Left ventricle myocardium inferior (tissue), 1 donor: ENCODE results near the gene NSMF. TPM values are rescaled to one million over a fixed set of nuclear protein-coding genes. Genes with fewer than 3 reads are reported as not detected.

Source experiments
- DNase-seq: peaks from one replicate; pipeline ENCODE4 v3.0.0-alpha.2; 2020
- H3K27ac ChIP-seq: fragments of 200-600 bp; replicated peaks from 2 replicates; pipeline ENCODE4 v1.8.0; 2021
- H3K27me3 ChIP-seq: fragments of 200-600 bp; 2 replicates; pipeline ENCODE4 v1.8.0; 2021; ENCODE audit warnings: low read depth
- H3K36me3 ChIP-seq: fragments of 200-600 bp; 2 replicates; pipeline ENCODE4 v1.8.0; 2021
- H3K4me1 ChIP-seq: fragments of 200-600 bp; 2 replicates; pipeline ENCODE4 v1.8.0; 2021
- H3K4me3 ChIP-seq: fragments of 200-600 bp; 2 replicates; pipeline ENCODE4 v1.8.0; 2021; ENCODE audit warnings: mild to moderate bottlenecking, moderate library complexity
- H3K9me3 ChIP-seq: fragments of 200-600 bp; replicated peaks from 2 replicates; pipeline ENCODE4 v1.8.0; 2021
- CTCF ChIP-seq: fragments of 200-600 bp; IDR thresholded peaks from 2 replicates; pipeline ENCODE4 v1.8.0; 2021; ENCODE audit warnings: antibody characterized with exemption, mild to moderate bottlenecking, borderline replicate concordance
- intact Hi-C: fragments of 100-400 bp; cut with micrococcal nuclease; formaldehyde crosslinking; loops from one replicate; pipeline ENCODE4 v1.11.0; 2022
- total RNA-seq: library from RNA; stranded (reverse); fragmentation: NEBNext Ultra II Directional; extraction: Animal tissue kit (Norgen Biotek cat#: 25700); gene quantifications from one replicate; pipeline ENCODE4 v1.2.1, GENCODE V29; 2021
- donor health status: DM: no; HTN: yes; CAD: no; lungs with severe emphysema.

Gene NSMF
- total RNA-seq, 1 donor from 2014 or later = 9.8 TPM

- Histone ChIP-seq H3K4me1 (peaks cover 63% of the 10 kb centered on the region), H3K27me3 (no peaks in the 10 kb centered on the region), H3K4me3 (peak overlapping the region; percentile 65), H3K27ac (peak overlapping the region; percentile 72), H3K9me3 (no peaks in the 10 kb centered on the region), H3K36me3 (no peaks in the 10 kb centered on the region)
- intact Hi-C loops = loop anchor here (5.0 kb wide), 1 partner anchor 110 kb away; no protein-coding TSS in a partner anchor
- no peak for TF ChIP-seq CTCF
- peak; percentile 67 for DNase-seq
These were observed 51.4 kb downstream of the NSMF start for GRCh38 chr9:137407590-137408300.

GRCh38 chr9:137406876-137407589 lies 52.1 kb downstream of the NSMF start:
- Histone ChIP-seq H3K27me3 (no peaks in the 10 kb centered on the region), H3K4me3 (peak overlapping the region; percentile 65), H3K4me1 (peaks cover 56% of the 10 kb centered on the region), H3K36me3 (no peaks in the 10 kb centered on the region), H3K9me3 (no peaks in the 10 kb centered on the region), H3K27ac (peak overlapping the region; percentile 72)
- peak; percentile 93 for TF ChIP-seq CTCF
- DNase-seq = peak; percentile 72
- intact Hi-C loops = loop anchor here (5.0 kb wide), 1 partner anchor 110 kb away; no protein-coding TSS in a partner anchor

GRCh38 chr9:137406085-137406760 lies 52.9 kb downstream of the NSMF start:
- no peaks in the 10 kb centered on the region for H3K27me3 ChIP-seq
- DNase-seq = no peak
- peaks cover 49% of the 10 kb centered on the region for H3K4me1 ChIP-seq
- intact Hi-C loops = loop anchor here (5.0 kb wide), 1 partner anchor 109 kb away; no protein-coding TSS in a partner anchor
- no peaks in the 10 kb centered on the region for H3K36me3 ChIP-seq
- H3K9me3 ChIP-seq = no peaks in the 10 kb centered on the region
- no peak for TF ChIP-seq CTCF
- H3K27ac ChIP-seq = peak overlapping the region; percentile 72
- peak overlapping the region; percentile 65 for H3K4me3 ChIP-seq

- Histone ChIP-seq H3K27ac (no peak overlapping the region), H3K27me3 (no peaks in the 10 kb centered on the region), H3K9me3 (no peaks in the 10 kb centered on the region), H3K4me3 (no peak overlapping the region), H3K36me3 (no peaks in the 10 kb centered on the region), H3K4me1 (peaks cover 44% of the 10 kb centered on the region)
- no peak for DNase-seq
- TF ChIP-seq CTCF = no peak
- intact Hi-C loops = loop anchor here (5.0 kb wide), 1 partner anchor 108 kb away; no protein-coding TSS in a partner anchor
These were observed 53.5 kb downstream of the NSMF start for GRCh38 chr9:137405677-137406081.

- Histone ChIP-seq H3K27me3 (no peaks in the 10 kb centered on the region), H3K36me3 (no peaks in the 10 kb centered on the region), H3K27ac (no peak overlapping the region), H3K4me3 (no peak overlapping the region), H3K4me1 (peaks cover 39% of the 10 kb centered on the region), H3K9me3 (no peaks in the 10 kb centered on the region)
- no peak for DNase-seq
- TF ChIP-seq CTCF = no peak
- intact Hi-C loops = loop anchor here (5.0 kb wide), 1 partner anchor 108 kb away; no protein-coding TSS in a partner anchor
These were observed 54.1 kb downstream of the NSMF start for GRCh38 chr9:137404961-137405567.
